ENCODE data around the gene CCSER2. TPM values are rescaled to one million over a fixed set of nuclear protein-coding genes. Genes with fewer than 3 reads are reported as not detected.
A peak's percentile ranks its signal among the peaks of the same experiment; 100 is the strongest.
"Not testable (repeated sequence)": the region's sequence is repeated elsewhere in the genome, so short reads cannot be mapped to it uniquely, and the experiment has no call there.

CCSER2 gene
- total RNA-seq, 1 donor from 2014 or later = 102 TPM

GRCh38 chr10:84523526-84523925 lies 195.1 kb downstream of the CCSER2 start:
- no peak for DNase-seq

DNA sequence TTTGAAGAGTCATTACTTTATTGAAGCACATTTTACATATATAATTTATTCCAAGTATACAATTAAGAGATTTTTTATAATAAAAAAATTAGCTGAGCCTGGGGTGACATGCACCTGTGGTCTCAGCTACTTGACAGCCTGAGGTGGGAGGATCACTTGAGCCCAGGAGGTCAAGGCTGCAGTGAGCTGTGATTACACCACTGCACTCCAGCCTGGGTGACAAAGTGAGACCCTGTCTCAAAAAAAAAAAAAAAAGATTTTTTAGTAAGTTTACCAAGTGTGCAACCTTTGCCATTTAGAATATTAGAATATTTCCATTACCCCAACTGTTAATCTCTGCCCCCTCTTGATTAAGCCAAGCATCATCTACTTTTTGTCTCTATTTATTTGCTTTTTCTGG lies 196.0 kb downstream of the CCSER2 start:
- DNase-seq = no peak

DNA sequence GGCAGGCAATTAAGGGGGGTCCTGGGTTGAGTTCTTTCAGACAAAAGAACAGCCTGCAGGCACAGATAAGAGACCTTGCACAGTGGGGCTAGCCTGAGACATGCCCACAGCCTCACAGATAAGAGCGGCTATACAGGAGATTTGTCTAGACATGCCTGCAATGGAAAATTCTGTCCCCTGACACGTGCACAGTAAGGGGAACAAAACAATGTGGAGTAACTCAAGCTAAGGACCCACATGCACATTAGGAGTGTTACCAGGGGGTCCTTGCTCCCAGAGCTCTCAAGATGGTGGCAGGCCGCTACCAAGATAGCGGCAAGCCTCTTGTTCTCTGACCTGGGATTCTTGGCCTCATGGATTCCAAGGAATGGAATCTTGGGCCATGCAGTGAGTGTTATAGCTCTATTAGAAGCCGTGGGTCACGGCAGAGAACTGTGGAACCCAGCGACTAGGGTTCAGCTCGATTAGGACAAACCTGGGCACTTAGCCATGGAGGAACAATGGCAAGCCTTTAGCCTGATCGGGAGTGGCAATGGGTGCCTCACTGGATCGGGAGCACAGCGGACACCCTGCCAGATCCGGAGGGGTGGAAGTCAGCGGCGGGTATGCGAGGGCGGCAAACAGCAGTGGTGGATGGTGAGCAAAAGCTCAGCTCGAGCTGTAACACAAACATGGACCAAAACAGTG lies 196.9 kb downstream of the CCSER2 start:
- DNase-seq = no peak

- DNase-seq = not testable (repeated sequence)
These were observed 197.4 kb downstream of the CCSER2 start for GRCh38 chr10:84525807-84526182.

- DNase-seq = not testable (repeated sequence)
These were observed 199.0 kb downstream of the CCSER2 start for GRCh38 chr10:84527386-84527785.

- not testable (repeated sequence) for DNase-seq
These were observed 200.1 kb downstream of the CCSER2 start for GRCh38 chr10:84528526-84528925.

DNA sequence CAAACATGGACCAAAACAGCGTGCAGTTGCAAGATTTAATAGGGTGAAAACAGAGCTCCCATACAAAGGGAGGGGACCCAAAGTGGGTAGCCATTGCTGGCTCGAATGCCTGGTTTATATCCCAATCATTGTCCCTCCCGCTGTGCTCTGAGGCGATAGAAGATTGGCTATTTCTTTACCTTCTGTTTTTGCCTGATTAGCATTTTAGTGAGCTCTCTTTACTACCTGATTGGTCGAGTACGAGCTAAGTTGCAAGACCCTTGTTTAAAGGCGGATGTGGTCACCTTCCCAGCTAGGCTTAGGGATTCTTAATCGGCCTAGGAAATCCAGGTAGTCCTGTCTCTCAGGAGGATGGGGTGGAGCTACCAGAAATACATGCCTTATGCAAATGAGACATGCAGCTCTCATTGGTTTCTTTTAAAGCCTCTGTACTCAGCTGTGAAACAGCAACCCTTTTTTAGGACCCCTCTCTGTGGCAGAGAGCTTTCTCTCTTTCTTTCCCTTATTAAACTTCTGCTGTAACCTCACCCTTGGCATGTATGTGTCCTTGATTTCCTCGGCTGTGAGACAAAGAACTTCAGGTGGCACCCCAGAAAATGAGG lies 202.4 kb downstream of the CCSER2 start:
- no peak for DNase-seq

DNA sequence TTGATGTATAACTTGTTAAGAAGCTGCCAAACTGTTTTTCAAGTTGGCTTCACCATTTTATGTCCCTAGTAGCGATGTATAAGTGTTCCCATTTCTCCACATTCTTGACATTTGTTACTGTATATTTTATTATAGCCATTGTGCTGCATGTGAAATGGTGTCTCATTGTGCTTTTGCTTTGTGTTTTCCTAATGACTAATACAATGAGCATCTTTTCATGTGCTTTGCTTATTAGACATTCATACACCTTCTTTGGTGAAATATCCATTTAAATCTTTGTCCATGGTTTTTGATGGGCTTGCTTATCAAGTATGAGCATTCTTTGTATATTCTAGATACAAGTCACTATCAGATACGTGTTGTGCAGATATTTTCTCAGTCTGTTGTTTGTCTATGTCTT lies 203.0 kb downstream of the CCSER2 start:
- no peak for DNase-seq

DNA sequence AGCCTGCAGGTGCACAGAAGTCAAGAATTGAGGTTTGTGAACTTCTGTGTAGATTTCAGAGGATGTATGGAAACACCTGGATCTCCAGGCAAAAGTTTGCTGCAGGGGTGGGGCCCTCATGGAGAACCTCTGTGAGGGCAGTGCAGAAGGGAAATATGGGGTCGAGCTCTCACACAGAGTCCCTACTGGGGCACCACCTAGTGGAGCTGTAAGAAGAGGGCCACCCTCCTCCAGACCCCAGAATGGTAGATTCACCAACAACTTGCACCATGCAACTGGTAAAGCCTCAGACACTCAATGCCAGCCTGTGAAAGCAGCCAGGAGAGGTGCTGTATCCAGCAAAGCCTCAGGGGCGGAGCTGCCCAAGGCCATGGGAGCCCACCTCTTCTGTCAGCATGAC lies 205.8 kb downstream of the CCSER2 start:
- DNase-seq = no peak

GRCh38 chr10:84537447-84537931 lies 209.1 kb downstream of the CCSER2 start:
- no peak for DNase-seq

DNA sequence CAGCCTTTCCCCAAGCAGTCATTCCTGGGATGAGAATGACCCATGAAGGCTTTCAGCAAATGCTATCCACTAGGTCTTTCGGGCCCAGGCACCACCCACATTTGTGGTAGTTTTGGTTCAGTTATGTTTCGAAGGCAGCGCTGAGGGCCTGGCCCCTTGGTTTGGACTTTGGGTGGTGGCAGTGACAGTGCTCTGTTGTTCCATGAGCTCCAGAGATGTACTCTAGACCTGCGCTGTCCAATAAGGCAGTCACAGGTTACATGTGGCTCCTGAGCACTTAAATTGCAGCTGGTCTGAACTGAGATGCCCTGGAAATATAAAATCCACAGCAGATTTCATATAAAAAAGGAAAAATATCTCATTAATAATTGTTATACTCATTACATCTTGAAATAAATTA lies 209.6 kb downstream of the CCSER2 start:
- DNase-seq = no peak

- DNase-seq = no peak
These were observed 210.8 kb downstream of the CCSER2 start for GRCh38 chr10:84539216-84539615.

GRCh38 chr10:84540022-84540616 lies 211.7 kb downstream of the CCSER2 start:
- no peak for DNase-seq

GRCh38 chr10:84540617-84541288 lies 212.4 kb downstream of the CCSER2 start:
- DNase-seq = peak; percentile 28

- DNase-seq = no peak
These were observed 212.9 kb downstream of the CCSER2 start for GRCh38 chr10:84541289-84541637.

GRCh38 chr10:84542522-84543490 lies 214.4 kb downstream of the CCSER2 start:
- DNase-seq = no peak

- DNase-seq = no peak
These were observed 215.6 kb downstream of the CCSER2 start for GRCh38 chr10:84543948-84544347.

- DNase-seq = no peak
These were observed 217.3 kb downstream of the CCSER2 start for GRCh38 chr10:84545651-84546050.

- DNase-seq = no peak
These were observed 218.2 kb downstream of the CCSER2 start for GRCh38 chr10:84546609-84547008.

DNA sequence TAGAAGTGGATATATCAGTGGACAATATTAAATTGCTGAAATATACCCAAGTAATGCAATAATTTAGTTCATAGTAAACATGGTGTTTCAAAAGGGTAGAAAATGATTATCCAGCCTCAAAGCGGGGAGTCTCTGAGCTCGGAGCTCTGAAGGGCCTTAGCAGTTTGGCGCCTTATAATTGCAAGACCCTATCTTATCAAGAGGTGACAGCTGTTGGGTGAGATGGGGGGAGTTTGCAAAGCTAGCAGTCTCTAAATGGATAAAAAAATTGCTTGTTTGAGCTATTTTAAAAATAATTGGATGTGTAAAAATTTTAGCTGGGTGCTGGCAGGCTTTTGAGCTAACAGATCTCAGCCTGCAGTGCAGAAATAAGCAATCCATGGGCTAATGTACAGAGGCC lies 219.2 kb downstream of the CCSER2 start:
- DNase-seq = no peak

- DNase-seq = no peak
These were observed 220.5 kb downstream of the CCSER2 start for GRCh38 chr10:84548869-84549268.

All from occipital lobe (tissue), 2 donors.